NOMO-1 (cell line): ENCODE data around the gene EFCC1.

Experiments
- DNase-seq, 2 experiments: peaks; one replicate each; lab custom pipeline; 2025; ENCODE audit not compliant: unreplicated experiment in 2 of 2; lab: John Stamatoyannopoulos, UW

Gene EFCC1

DNA sequence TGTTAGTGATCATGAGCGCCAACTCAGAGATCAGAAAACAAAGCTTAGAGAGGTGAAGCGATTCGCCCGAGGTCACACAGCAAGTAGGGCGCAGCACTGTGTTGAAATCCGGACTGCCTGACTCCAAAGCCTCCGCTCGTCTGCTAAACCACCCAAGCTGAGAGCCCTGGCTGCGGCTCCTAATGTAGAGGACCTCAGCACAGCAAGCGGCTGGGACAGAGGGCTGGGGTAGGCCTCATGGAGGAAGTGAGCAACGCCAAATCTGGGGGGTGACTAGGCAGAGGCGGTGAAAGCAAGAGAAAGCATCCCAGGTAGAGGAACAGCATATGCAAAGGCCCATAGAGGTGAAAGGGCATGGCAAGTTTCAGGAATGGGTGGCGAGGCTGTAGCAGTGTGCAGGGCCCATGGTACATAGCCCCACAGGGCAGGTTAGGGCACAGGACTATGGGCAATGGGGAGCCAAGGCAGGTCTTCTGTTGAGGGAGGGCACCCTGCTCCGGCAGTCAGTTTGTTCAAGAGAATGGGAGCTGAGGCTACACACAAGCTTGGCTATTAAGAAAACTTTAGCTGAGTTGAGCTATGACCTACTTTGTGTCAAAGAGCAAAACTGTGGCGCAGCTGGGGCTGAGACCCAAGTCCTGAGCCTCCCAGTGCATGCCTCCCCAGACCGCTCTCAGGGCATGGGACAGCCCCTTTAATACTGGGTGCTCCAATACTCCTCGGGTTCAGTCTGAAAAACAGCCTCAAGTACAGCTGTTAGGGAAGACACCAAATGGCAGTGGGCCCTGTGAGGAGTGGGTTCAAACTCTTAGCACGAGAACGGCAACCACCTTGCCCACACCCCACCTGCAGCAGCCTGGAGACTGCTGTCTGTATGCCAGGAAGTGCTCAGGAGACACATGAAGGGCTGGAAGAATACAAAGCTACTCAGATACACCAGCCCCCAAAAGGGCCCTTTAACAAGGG is 6.2 kb upstream of the EFCC1 start:
- no peak for DNase-seq

DNA sequence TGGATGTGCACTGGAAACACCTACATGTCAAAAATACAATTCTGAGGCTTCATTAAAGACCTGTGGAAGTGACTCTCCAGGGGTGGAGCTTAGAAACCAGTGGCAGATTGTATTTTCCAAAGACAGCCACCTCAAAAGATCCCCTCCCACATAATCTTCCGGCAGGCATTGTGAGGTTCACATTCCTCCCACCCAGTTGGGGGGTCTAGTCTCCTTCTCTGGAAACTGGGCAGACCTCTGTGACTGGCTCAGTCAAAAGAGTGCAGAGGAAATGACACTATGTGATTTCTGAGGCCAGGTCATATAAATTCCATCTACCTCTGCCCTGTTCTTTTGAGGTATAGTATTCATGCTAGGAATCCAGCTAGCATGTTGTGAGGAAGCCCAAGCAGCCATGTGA is 5.4 kb upstream of the EFCC1 start:
- no peak for DNase-seq

DNA sequence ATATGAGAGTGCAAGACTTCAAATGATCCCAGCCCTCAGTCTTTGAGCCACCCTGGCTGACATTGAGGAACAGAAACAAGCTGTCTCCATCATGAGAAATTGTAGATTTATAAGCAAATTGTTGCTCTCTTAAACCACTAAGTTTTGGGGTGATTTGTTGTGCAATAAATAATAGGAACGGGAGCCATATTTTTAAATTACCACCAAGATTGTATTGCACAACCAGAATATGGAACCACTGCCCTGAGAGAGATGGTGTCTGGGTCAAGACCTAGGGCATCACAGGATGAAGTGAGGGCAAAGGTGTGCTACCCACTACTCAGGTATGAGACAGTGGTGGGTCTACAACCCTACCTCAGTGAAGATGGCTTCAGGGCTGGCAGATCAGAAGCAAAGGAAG is 4.9 kb upstream of the EFCC1 start:
- DNase-seq: peak; percentile 88 to 98

DNA sequence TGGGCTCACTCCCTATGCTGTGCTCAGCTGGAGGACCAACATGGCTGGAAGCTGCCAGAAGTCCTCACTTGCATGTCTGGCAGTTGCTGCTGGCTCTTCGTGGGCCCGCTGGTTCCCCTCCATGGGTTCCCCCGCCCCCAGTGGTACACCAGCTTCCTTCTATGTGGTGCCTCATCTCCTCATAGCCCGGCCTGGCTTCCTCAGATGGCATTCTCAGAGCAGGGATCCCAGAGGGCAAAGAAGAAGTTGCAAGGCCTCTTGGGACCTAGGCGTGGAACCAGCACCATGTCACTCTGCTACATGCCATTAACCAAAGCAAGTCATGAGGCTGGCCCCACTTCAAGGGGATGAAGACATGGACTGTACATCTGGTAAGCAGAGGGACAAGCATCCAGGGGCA is 4.4 kb upstream of the EFCC1 start:
- no peak for DNase-seq

DNA sequence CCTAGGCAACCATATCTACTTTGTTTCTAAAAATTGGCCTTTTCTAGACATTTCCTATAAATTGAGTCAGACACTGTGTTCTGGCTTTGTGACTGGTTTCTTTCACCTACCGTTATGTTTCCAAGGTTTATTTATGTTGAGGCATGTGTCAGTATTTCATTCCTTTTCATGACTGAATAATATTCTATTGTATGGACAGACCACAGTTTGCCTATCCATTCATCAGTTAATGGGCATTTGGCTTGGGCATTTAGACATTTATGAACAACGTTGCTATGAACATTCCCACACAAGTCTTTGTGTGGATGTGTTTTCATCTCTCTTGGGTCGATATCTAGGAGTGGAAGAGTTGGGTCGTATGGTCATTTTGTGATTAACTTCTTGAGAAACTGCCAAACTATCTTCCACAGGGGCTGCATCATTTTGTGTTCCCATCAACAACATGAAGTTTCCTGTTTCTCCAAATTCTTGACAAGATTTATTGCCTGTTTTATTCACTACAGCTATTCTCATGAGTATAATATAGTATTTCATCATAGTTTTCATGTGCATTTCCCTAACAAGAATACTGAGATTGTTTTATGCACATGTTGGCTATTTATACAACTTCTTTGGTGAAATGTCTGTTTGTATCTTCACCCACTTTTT is 3.5 kb upstream of the EFCC1 start:
- DNase-seq: peak; percentile 36 to 86

DNA sequence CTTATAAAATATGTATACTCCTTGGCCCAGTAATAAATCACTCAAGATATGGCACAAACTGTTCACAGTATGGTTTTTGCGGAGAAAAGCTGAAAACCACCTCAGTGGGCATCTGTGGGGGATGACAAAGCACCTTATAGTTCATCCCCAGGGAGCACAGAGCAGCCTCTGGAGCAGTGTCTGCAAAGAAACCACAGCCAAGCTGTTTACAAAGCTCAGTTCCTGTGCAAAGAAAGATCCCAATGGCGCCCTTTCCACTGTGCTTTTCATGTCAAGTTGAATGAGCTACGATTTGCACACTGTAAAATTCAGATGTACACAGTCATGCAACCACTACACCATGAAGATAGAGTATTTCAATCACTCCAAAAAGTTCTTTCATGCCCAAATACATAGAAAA is 2.5 kb upstream of the EFCC1 start:
- DNase-seq: peak in 1 of 2 experiments; percentile 44

DNA sequence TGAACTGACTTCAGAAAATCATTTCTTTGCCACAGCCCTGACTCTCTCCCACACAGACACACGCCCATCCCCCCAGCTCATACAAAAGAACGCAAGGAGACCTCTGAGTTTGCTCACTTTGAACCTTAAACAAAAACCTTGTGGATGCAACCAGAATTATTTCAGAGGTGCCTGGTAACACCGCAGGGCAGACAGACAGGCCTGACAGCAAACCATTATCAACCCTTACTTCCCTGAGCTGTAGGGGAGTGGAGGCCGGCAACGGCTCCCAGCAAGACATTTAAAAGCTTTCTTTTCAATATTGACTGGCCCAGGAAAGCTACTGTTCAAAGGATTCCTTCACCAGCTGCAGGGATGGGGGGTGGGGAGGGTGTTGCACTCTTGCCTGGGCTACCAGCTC is 2.0 kb upstream of the EFCC1 start:
- DNase-seq: no peak

DNA sequence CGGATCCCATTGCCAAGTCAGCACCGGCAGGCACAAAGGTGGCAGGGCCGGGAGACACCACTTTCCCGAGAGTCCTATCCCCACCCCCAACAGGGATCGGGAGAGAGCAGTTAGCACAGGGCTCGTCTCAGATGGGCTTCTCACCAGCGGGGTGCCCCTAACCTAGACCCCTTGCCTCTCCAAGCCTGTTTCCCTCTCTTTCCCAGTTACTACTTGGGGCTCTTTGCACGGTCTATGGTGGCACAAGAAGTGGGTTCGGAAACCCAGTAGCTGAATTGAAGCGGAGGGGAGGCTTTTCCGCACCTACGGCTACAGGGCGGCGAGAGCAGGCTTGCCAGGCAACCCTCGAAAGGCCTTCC is 383 bp upstream of the EFCC1 start:
- DNase-seq: no peak

DNA sequence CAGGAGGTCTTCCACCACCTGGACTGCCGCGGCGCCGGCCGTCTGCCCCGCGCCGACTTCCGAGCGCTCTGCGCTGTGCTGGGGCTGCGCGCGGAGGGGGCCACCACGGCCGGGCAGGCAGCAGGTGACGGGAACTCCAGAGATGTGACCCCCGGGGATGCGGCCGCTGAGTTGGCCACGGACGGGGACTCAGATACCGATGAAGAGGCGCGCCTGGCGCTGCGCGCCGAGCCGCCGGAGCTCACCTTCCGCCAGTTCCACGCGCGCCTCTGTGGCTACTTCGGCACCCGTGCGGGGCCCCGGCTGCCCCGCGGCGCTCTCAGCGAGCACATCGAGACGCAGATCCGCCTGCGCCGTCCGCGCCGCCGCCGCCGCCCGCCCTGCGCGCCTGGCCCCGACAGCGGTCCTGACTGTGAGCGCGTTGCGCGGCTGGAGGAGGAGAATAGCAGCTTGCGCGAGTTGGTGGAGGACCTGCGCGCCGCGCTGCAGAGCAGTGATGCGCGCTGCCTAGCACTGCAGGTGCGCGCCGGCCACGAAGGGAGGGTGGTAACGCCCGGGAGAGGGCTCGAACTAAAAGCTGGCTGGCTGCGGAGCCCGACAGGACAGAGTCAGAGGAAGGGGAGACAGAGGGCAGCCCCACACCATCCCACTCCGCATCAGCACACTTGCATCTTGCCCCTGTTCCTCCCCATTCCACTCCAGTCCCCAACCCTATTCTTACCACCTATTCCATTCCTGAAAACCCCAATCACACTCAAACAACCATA is 885 bp downstream of the EFCC1 start:
- DNase-seq: peak; percentile 60 to 65

DNA sequence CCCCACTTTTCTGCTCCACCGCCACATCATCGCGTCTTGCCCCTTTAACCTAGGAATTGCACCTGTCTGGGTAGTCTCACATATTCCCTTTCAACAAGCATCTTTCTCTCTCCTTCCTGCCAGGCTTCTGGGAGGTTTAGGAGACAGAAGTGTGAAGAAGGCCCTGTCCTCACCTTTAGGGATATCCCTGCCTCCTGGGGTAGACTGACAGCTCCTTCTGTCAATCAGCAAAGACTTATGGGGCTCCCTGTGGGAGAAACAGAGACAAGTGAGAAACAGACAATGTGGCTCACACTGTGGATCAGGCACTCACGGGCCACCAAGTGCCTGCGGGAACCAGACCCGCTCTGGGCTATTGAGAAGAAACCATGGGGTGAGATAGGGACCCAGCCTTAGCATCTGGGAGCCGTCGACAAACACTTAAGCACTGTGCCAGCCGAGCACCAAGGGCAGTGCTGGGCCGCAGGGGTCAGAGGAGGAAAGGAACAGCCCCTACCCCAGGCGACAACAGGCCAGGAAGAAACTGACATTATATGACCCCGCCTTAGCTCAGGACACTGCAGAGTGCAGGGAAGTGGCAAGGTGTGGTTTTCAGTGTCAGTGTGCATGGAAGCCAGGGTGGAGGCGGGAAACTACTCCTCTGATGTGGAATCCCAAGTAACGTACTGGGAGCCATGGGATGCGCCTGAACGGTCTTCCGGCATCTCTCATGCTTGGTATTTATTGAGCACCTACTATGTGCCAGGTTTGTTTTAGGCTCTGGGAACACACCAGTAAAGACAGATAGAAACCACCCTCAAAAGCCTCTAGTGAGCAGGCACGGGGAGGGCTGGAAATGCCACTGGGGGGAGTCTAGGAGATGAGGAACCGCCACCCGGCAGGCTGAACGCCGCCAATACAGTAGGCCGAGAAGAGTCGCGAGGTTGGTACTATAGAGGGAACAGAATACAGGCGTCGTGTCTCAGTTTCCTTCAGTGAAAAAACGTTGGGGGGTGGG is 1.8 kb downstream of the EFCC1 start:
- DNase-seq: no peak

DNA sequence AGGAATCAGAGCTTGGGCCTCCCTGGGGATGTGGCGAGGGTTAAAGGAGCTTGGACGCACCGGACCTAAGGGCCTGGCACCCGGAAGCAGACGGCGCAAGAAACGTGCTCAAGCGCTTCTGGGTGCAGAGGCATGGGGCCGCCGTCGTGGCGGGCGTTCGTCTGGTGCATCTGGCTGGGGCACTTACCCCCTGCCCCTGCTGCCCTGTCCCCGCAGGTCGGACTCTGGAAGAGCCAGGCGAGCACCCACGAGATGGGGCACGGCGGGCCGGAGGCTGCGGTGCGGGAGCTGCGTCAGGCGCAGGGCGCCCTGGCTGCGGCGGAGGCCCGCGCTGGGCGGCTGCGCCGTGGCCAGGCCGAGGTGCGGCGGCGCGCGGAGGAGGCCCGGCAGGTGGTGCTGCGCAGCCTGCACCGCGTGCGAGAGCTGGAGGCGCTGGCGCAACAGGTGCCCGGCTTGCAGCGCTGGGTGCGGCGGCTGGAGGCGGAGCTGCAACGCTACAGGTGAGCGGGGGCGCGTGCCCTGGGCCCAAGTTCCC is 2.5 kb downstream of the EFCC1 start:
- DNase-seq: peak; percentile 11 to 17

DNA sequence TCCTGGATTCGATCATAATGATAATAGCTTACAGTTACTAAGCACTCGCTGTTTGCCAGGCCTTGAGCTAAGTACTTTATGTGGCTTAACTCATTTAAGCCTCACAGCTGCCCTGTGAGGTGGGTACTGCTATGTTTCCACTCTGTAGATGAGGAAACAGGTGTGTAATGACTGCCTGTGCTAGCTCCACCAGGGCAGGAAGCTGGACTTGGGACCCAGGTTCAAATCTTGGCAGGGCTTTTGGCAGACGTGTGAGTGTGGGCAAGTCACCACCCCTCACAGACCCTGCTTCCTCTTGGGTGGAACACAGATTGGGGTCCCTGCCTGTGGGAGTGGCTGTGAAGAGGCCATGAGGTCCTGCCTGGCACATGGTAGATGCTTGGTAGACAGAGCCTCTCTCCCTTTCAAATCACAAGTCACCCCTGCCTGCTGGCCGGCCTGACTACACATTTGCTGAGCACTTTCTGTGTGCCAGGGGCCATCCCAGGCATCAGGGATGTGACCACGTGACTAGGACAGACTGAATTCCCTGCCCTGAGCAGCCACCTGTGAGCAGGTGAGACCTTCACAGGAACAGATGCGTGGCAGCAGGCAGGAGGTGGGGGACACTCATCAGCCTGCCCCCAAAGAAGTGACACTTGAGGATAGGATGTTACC is 3.7 kb downstream of the EFCC1 start:
- no peak for DNase-seq

DNA sequence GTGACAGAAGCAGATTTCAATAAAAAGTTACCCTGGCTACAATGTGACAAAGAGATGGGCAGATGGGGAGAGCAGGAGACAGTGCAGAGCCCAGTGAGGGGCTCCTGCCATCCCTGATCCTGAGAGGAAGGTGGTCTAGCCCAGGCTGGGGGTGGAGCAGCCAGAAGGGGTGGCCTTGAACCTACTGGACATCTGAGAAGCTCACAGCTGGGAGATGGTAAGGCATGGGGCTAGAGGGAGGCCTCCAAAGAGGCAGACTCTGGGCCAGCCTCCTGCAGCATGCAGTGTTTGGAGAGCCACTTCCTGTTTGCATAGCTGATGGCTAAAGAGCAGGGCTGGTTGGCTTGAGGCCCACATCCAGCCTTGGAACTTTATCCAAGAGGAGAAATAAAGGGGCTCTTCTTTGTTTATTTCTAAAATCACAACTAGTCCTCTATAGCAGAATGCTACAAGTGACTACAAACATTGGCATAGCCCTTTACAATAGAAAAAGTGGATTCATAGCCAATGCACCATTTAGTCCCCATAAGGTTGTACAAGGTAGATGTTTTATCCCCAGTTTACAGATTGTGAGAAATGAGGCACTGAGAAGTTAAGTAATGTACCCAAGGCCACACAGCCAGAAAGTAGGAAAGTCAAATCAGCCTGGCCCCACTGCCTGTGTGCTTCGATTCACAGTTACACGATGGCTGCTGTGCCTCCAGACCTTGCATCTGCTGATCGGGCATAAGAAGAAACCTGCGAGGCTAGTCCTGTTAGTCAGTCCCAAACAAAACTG is 4.6 kb downstream of the EFCC1 start:
- no peak for DNase-seq

DNA sequence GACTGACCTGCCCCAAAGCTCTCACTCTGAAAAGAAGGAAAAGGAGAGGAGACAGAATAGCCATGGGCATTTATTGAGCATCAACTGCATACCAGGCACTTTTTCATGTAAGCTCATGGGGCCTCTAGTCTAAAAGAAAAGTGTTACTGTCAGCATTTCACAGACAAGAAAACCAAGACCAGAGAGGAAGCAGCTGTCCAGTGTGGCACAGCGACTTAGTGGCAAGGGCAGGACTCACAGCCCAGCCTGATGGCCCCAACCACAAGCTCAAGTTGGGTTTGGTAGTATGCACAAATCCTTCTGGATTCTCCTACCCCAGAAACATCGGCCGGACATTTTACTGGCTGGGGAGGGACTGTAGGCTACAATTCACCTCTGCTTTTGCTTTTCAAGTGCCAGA is 5.8 kb downstream of the EFCC1 start:
- DNase-seq: no peak

DNA sequence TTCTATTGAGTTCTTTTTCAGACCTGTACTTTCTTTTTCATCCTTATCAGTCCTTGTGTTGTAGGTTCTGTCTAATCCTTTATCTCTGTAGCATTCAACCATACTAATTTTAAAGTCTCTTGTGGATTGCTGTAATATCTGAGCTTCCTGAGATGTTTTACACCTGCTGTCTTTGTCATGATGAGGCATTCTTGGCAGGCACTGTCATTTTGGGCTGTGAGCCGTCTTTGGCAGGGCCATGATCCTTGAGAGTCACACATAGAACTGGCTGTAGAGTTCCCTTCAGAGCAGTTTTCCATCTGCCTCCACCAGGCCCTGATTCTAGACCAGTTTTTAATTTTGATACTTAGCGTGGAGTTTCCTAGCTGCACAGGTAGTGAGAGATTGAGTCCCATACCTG is 6.7 kb downstream of the EFCC1 start:
- no peak for DNase-seq

DNA sequence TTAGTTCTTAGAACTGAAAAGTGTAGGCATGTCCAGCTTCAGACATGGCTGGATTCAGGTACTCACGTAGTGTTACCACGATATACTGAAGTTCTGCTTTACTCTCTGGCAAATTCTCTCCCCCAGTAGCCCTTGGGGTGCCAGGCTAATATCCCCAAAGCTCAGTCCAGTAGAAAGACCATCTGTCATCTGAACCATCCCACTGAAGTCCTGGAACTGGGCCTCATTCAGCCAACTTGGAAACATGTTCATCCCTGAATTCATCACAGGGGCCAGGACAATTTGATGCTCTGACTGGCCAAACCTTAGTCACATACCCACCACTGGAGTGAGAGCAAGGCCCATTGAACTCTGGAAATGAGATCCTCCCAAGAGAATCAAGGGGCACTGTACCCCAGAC is 8.2 kb downstream of the EFCC1 start:
- DNase-seq: no peak

DNA sequence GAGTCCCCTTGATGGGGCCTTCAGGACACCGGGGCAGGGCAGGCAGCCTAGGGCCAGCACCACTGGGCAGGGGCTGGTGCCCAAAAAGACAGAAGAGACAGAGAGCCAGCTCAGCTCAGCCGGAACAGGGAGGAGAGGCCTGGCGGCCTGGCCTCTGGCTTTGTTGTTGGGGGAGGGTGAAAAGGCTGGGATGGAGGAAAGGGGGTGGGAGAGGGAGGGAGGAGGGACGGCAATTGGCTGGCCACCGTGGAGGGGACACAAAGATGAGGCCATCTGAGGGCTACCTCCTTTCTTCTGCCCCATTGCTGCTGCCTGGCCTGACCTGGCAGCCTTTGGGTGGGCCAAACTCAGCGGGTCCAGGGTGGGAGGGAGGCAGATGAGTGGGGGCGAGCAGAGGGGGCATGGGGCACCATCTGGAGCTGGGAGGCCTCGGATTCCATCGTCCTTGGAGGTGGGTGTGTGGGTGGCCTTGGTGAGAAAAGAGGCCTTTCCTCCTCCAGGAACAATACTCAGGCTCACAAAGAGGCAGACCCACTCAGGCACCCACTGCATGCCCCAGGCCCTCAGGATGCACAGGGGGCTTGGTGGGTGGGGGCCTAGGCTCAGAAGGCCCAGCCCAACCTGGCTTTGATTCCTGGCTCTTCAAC is 9.3 kb downstream of the EFCC1 start:
- no peak for DNase-seq

DNA sequence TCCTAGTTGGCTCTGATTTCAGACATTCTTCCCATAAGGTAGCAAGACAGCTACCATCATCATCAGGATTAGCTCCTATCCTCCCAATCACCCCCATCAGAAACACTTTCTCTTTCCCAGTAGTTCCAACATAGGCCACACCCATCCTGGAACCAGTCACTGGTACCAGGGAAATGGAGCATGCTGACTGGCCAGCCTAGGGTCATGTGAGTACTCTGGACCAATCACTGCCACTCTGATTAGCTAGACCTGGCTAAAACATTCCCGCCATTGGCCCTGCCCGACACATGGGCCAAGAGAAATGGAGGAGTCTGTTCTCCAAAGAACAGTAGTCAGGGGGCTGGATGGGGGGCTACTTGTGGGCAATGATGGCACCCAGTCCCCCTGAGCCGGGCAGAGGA is 12.4 kb downstream of the EFCC1 start:
- DNase-seq: no peak
